Activated B cell treated with CpG ODN at 0.5 μM for 24 hours (primary cell): ENCODE results near the gene MAN1B1. TPM values are rescaled to one million over a fixed set of nuclear protein-coding genes. Genes with fewer than 3 reads are reported as not detected.

ENCODE experiments used
- ATAC-seq: fragments of 200-7000 bp; cut with Tn5 transposase; one replicate; pipeline ENCODE4 v1.10.0; 2021; ENCODE audit warnings: low read depth, mild to moderate bottlenecking, moderate library complexity
- CTCF ChIA-PET: fragments of 350-600 bp; sonication (Branson Sonifier 250); formaldehyde crosslinking; loops from one replicate; lab custom pipeline; 2021; ENCODE audit warnings: antibody characterized with exemption; lab: Charles Lee
- POLR2A ChIA-PET: fragments of 350-600 bp; sonication (Branson Sonifier 250); formaldehyde crosslinking; loops from one replicate; lab custom pipeline; 2021; ENCODE audit warnings: antibody characterized with exemption; lab: Charles Lee
- DNase-seq: peaks from one replicate; pipeline ENCODE4 v3.0.0; 2022
- H3K27ac Mint-ChIP-seq: one replicate; pipeline ENCODE4 v1.8.0; 2020; ENCODE audit warnings: mixed read lengths
- H3K27me3 Mint-ChIP-seq: one replicate; pipeline ENCODE4 v1.8.0; 2021; ENCODE audit warnings: mixed read lengths
- H3K36me3 Mint-ChIP-seq: one replicate; pipeline ENCODE4 v1.8.0; 2021; ENCODE audit warnings: low read depth, mixed read lengths
- H3K4me1 Mint-ChIP-seq: one replicate; pipeline ENCODE4 v1.8.0; 2021; ENCODE audit warnings: mixed read lengths
- H3K4me3 Mint-ChIP-seq: one replicate; pipeline ENCODE4 v1.8.0; 2020; ENCODE audit warnings: mild to moderate bottlenecking, mixed read lengths
- H3K9me3 Mint-ChIP-seq: one replicate; pipeline ENCODE4 v1.8.0; 2020; ENCODE audit warnings: mixed read lengths
- CTCF ChIP-seq: fragments of 200-600 bp; IDR thresholded peaks from one replicate; pipeline ENCODE4 v1.8.0; 2022; ENCODE audit warnings: antibody characterized with exemption, mild to moderate bottlenecking
- intact Hi-C: fragments of 100-400 bp; cut with micrococcal nuclease; formaldehyde crosslinking; loops from one replicate; pipeline ENCODE4 v1.15.1; 2024
- total RNA-seq: library from RNA; stranded (reverse); gene quantifications from 2 replicates; pipeline ENCODE4 v1.2.3, GENCODE V29; 2022

Gene MAN1B1
- total RNA-seq, 1 donor from 2014 or later, result 37.7 TPM

- ATAC-seq (no peak), DNase-seq (no peak)
- Mint-ChIP-seq H3K4me3 (no peak overlapping the region), H3K27ac (no peak overlapping the region), H3K36me3 (no peaks in the 10 kb centered on the region), H3K4me1 (peaks cover 19% of the 10 kb centered on the region), H3K27me3 (peaks cover 36% of the 10 kb centered on the region), H3K9me3 (no peaks in the 10 kb centered on the region)
- intact Hi-C loops, result loop anchor here (10.0 kb wide), 1 partner anchor 76 kb away; no protein-coding TSS in a partner anchor
- ChIA-PET POLR2A (interaction anchor here (1.1 to 1.4 kb wide), 2 partner anchors 38 to 81 kb away, joined by 3 read pairs; partner anchors contain the start of gene MAN1B1), CTCF (interaction anchor here (1.0 to 3.1 kb wide), 3 partner anchors 13 to 22 kb away, joined by 3 to 17 read pairs (median 3); partner anchors contain the start of gene SAPCD2)
- TF ChIP-seq CTCF, result no peak
Observed at GRCh38 chr9:137048655-137049543, 37.9 kb upstream of the MAN1B1 start.

- peaks cover 15% of the 10 kb centered on the region for H3K4me1 Mint-ChIP-seq
- H3K27ac Mint-ChIP-seq, result no peak overlapping the region
- DNase-seq (no peak), ATAC-seq (no peak)
- POLR2A ChIA-PET, result interaction anchor here (1.4 kb wide), 1 partner anchor 80 kb away, joined by 3 read pairs; no protein-coding TSS in a partner anchor
- no peaks in the 10 kb centered on the region for H3K9me3 Mint-ChIP-seq
- H3K36me3 Mint-ChIP-seq, result no peaks in the 10 kb centered on the region
- no peak overlapping the region for H3K4me3 Mint-ChIP-seq
- TF ChIP-seq CTCF, result no peak
- intact Hi-C loops, result loop anchor here (10.0 kb wide), 1 partner anchor 75 kb away; no protein-coding TSS in a partner anchor
- CTCF ChIA-PET, result no interaction called here
- H3K27me3 Mint-ChIP-seq, result peaks cover 32% of the 10 kb centered on the region
Observed at GRCh38 chr9:137049544-137050449, 37.0 kb upstream of the MAN1B1 start.

- Mint-ChIP-seq H3K4me3 (no peak overlapping the region), H3K4me1 (peaks cover 8% of the 10 kb centered on the region), H3K27me3 (peaks cover 28% of the 10 kb centered on the region), H3K36me3 (no peaks in the 10 kb centered on the region), H3K9me3 (no peaks in the 10 kb centered on the region), H3K27ac (no peak overlapping the region)
- ATAC-seq, result no peak
- POLR2A ChIA-PET, result no interaction called here
- intact Hi-C loops, result no loop called here
- no peak for DNase-seq
- CTCF ChIA-PET, result no interaction called here
- no peak for TF ChIP-seq CTCF
Observed at GRCh38 chr9:137050570-137050969, 36.2 kb upstream of the MAN1B1 start.

GRCh38 chr9:137051145-137051724 lies 35.5 kb upstream of the MAN1B1 start:
- ChIA-PET POLR2A (interaction anchor here (0.7 kb wide), 1 partner anchor 16 kb away, joined by 3 read pairs; no protein-coding TSS in a partner anchor), CTCF (interaction anchor here (1.7 kb wide), 1 partner anchor 22 kb away, joined by 4 read pairs; no protein-coding TSS in a partner anchor)
- H3K27me3 Mint-ChIP-seq, result peaks cover 28% of the 10 kb centered on the region
- no peaks in the 10 kb centered on the region for H3K36me3 Mint-ChIP-seq
- H3K4me3 Mint-ChIP-seq, result no peak overlapping the region
- peaks cover 8% of the 10 kb centered on the region for H3K4me1 Mint-ChIP-seq
- no peaks in the 10 kb centered on the region for H3K9me3 Mint-ChIP-seq
- intact Hi-C loops, result no loop called here
- ATAC-seq (no peak), DNase-seq (no peak)
- TF ChIP-seq CTCF, result no peak
- H3K27ac Mint-ChIP-seq, result no peak overlapping the region
